ENCODE measurements around the gene PCSK1. TPM values are rescaled to one million over a fixed set of nuclear protein-coding genes. Genes with fewer than 3 reads are reported as not detected.

The PCSK1 gene
- total RNA-seq (10 to 100 TPM in 1 of 2 donors, 1 to 10 TPM in 1; 2.4 to 65.5 TPM), polyA plus RNA-seq (ENCODE audit: insufficient read length in 2 of 2) (1 to 10 TPM; 3.6 to 9.7 TPM)
- long read RNA-seq, donor 1, full-length matches to known transcripts: 3 of 3 reads
- long read RNA-seq, donor 1, partial matches to known transcripts: 0 of 3 reads
- long read RNA-seq, donor 1, other reads (novel, unspliced or antisense): 0 of 3 reads
- long read RNA-seq, donor 2: 0 reads
- long read RNA-seq, donor 3: 0 reads
- long read RNA-seq, donor 4: 0 reads

DNA sequence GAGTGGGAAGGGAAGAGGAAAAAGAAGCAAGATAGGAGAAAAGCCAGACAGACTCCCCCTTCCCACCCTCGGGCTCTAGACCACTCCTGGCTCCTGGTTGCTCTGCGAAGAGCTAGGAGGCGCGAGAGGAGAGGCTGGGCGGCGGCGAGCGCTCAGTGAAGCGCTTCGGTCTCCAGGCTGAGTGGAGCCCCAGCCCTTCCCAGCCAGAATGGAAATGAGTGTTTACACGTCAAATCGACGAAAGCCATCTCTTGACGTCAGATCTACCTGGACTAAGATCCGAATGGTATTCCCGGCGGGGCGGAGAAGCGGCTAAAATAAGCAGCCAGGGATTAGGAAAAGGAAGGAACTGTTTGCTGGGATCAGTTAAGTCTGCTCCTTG is at the start of gene PCSK1:
Gene PCSK1, minus strand, starts transcription at position 183 of the 382 bp plus-strand sequence. CDS start 206 bp downstream, outside the sequence.
- peak in 3 of 6 donors; percentile 11 to 88 (median 76) for DNase-seq (ENCODE audit: low read depth in 4 of 6, low spot score in 6 of 6)
- H3K4me3 ChIP-seq (ENCODE audit: low read depth, low read length): peak within 1 kb of the TSS; percentile 49
- peaks cover 25% of the 10 kb centered on the region for H3K4me1 ChIP-seq (ENCODE audit: control insufficient read depth, insufficient read depth, low read length)
- H3K27ac ChIP-seq (ENCODE audit: low read depth, low read length): no peak within 1 kb of the TSS
- 1% methylated on average over 19 of the region's 19 CpGs for WGBS (ENCODE audit: insufficient coverage)
- H3K27me3 ChIP-seq (ENCODE audit: control insufficient read depth, insufficient read depth, low read length): peaks cover 23% of the 10 kb centered on the region
- no peaks in the 10 kb centered on the region for H3K9me3 ChIP-seq (ENCODE audit: control insufficient read depth, insufficient read depth, low read length)
- H3K36me3 ChIP-seq (ENCODE audit: control insufficient read depth, insufficient read depth, low read length): no peaks in the 10 kb centered on the region

DNA sequence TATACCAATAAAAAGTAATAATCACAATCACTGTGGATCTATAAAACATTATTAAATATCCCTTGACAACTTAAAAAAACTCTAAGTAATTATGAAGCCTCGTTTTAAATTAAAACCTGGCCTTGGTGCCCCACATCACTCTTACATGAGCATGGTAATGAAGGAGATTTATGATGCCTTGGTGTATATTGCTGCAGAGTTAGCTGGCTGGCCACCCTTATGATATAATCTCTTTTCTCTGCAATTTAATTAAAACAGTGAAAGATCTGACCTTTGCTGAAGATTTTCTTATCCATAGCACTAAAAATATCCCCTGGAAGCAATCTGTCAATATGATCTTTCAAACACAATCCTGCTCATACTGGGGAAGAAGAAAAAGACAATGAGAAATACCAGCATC is 48.8 kb upstream of the PCSK1 start:
- Histone ChIP-seq H3K27me3 (ENCODE audit: control insufficient read depth, insufficient read depth, low read length) (no peaks in the 10 kb centered on the region), H3K9me3 (ENCODE audit: control insufficient read depth, insufficient read depth, low read length) (no peaks in the 10 kb centered on the region), H3K36me3 (ENCODE audit: control insufficient read depth, insufficient read depth, low read length) (no peaks in the 10 kb centered on the region), H3K27ac (ENCODE audit: low read depth, low read length) (no peak overlapping the region), H3K4me1 (ENCODE audit: control insufficient read depth, insufficient read depth, low read length) (no peaks in the 10 kb centered on the region), H3K4me3 (ENCODE audit: low read depth, low read length) (no peak overlapping the region)
- WGBS (ENCODE audit: insufficient coverage): no CpG with 5 or more reads among the region's 1 CpG
- peak in 1 of 6 donors; percentile 87 for DNase-seq (ENCODE audit: low read depth in 4 of 6, low spot score in 6 of 6)

DNA sequence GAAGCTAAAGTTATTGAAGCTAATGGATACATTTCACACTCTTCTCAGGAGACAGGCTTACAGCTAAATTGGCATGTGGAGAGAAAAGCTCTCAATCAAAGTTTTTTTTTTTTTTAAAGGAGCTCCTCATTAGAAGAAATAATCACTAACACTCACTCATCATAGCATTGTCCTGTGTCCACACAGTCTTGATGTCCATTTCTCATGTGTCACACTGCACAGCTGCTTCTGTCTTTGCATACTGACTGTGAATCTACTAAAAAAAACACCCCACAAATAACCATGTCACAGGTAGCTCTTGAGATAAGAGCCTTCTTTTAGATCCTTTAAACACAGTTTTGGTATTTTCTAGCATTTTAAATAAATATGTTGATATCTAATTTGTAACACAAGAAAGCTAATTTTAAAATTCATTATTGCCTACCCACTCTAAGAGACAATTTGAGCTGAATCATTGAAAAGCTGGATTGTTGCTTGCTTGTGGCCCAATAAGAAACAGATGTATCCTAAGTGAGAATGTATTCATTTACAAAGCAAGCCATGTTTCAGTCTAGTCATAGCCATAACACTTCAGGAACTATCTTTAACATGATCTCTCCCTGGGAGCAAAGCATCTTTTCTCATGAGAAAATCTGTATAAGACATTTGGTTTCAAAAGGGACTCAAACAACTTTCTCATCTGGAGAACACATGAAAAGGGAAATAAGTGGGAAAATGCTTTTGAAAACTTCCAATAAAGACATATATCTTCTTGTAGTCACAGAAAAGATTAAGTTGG is 48.1 kb upstream of the PCSK1 start:
- Histone ChIP-seq H3K4me1 (ENCODE audit: control insufficient read depth, insufficient read depth, low read length) (no peaks in the 10 kb centered on the region), H3K27ac (ENCODE audit: low read depth, low read length) (no peak overlapping the region), H3K9me3 (ENCODE audit: control insufficient read depth, insufficient read depth, low read length) (no peaks in the 10 kb centered on the region), H3K27me3 (ENCODE audit: control insufficient read depth, insufficient read depth, low read length) (no peaks in the 10 kb centered on the region), H3K4me3 (ENCODE audit: low read depth, low read length) (no peak overlapping the region), H3K36me3 (ENCODE audit: control insufficient read depth, insufficient read depth, low read length) (no peaks in the 10 kb centered on the region)
- DNase-seq (ENCODE audit: low read depth in 4 of 6, low spot score in 6 of 6): no peak

DNA sequence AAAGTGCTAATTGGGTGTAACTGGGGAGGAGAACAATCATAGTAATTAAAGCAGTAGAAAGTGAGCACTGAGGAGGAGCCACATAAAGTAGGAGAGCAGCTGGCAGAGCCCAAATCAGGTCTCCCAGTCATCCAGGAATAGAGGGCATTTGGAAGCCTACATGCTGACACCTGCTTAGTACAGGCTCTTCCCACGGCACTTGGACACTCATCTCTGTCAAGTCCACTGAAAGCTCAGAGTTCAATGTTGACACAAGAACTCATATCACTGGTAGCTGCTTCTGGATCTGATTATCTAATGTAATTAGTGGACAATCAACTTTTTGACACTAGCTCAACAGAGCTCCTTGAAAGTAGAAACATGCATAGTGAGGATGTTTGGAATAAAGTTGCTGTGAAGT is 45.9 kb upstream of the PCSK1 start:
- H3K27ac ChIP-seq (ENCODE audit: low read depth, low read length): no peak overlapping the region
- no peak for DNase-seq (ENCODE audit: low read depth in 4 of 6, low spot score in 6 of 6)
- no CpG with 5 or more reads among the region's 1 CpG for WGBS (ENCODE audit: insufficient coverage)
- H3K9me3 ChIP-seq (ENCODE audit: control insufficient read depth, insufficient read depth, low read length): no peaks in the 10 kb centered on the region
- H3K27me3 ChIP-seq (ENCODE audit: control insufficient read depth, insufficient read depth, low read length): no peaks in the 10 kb centered on the region
- no peak overlapping the region for H3K4me3 ChIP-seq (ENCODE audit: low read depth, low read length)
- H3K36me3 ChIP-seq (ENCODE audit: control insufficient read depth, insufficient read depth, low read length): no peaks in the 10 kb centered on the region
- H3K4me1 ChIP-seq (ENCODE audit: control insufficient read depth, insufficient read depth, low read length): no peaks in the 10 kb centered on the region

DNA sequence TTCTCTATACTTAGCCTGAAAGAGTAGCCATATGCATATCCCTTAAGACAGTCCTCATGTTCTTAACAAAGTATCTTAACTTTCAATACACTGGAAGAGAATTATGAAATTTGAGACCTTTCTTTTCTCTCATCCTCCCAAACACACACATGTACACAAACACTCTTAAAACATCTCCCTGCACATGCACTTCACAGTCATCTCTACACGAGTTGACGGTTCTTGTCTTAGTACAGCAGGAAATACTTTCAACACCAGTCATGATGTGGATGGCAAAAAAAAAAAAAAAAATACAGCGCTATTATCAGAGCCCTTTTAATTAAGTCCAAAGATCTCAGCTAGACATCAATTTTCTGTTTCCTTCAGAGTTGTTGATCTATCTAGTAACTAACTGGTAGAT is 43.6 kb upstream of the PCSK1 start:
- no peaks in the 10 kb centered on the region for H3K4me1 ChIP-seq (ENCODE audit: control insufficient read depth, insufficient read depth, low read length)
- no peaks in the 10 kb centered on the region for H3K27me3 ChIP-seq (ENCODE audit: control insufficient read depth, insufficient read depth, low read length)
- H3K27ac ChIP-seq (ENCODE audit: low read depth, low read length): no peak overlapping the region
- H3K9me3 ChIP-seq (ENCODE audit: control insufficient read depth, insufficient read depth, low read length): no peaks in the 10 kb centered on the region
- DNase-seq (ENCODE audit: low read depth in 4 of 6, low spot score in 6 of 6): no peak
- no peaks in the 10 kb centered on the region for H3K36me3 ChIP-seq (ENCODE audit: control insufficient read depth, insufficient read depth, low read length)
- H3K4me3 ChIP-seq (ENCODE audit: low read depth, low read length): no peak overlapping the region
- 95% methylated on average over 2 of the region's 3 CpGs for WGBS (ENCODE audit: insufficient coverage)

DNA sequence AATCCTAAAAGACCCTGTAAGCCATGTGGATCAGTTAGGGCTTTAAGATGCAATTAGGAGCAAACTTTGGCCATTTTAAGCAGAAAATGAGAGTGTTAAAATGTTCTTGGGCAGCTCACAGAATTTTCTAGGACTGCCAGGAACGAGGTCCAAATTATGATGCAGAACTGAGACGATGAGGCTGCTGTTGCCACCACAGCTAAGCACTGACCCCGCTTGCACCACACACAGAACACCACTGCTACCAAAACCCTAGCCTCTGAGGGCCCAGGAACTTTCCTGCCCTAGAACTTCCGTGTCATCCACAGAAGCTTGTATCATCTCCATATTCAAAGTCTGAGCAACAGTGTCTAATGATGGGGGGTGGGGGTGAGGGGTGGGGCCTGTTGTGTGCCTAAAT is 41.0 kb upstream of the PCSK1 start:
- H3K36me3 ChIP-seq (ENCODE audit: control insufficient read depth, insufficient read depth, low read length): no peaks in the 10 kb centered on the region
- no peak overlapping the region for H3K4me3 ChIP-seq (ENCODE audit: low read depth, low read length)
- H3K27me3 ChIP-seq (ENCODE audit: control insufficient read depth, insufficient read depth, low read length): no peaks in the 10 kb centered on the region
- WGBS (ENCODE audit: insufficient coverage): 96% methylated on average over 3 of the region's 4 CpGs
- no peak overlapping the region for H3K27ac ChIP-seq (ENCODE audit: low read depth, low read length)
- H3K4me1 ChIP-seq (ENCODE audit: control insufficient read depth, insufficient read depth, low read length): no peaks in the 10 kb centered on the region
- no peaks in the 10 kb centered on the region for H3K9me3 ChIP-seq (ENCODE audit: control insufficient read depth, insufficient read depth, low read length)
- DNase-seq (ENCODE audit: low read depth in 4 of 6, low spot score in 6 of 6): no peak

DNA sequence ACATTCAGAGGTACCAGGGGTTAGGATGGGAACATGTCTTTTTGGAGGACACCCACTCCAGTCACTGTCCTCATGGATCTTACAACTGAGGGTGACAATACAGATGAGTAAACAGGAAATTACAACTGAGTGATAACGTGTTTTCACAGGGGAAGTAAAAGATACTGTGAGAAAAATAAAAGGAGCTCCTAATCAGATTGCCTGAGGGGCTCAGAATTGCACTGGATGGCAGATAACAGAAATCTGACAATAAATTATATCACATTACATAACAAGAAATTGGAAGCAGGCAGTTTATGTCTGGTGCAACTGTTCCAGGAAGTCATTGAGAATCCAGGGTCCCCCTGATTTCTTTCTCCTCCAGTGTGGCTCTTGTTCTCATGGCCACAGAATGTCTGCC is 40.1 kb upstream of the PCSK1 start:
- no CpG with 5 or more reads among the region's 1 CpG for WGBS (ENCODE audit: insufficient coverage)
- Histone ChIP-seq H3K4me3 (ENCODE audit: low read depth, low read length) (no peak overlapping the region), H3K27me3 (ENCODE audit: control insufficient read depth, insufficient read depth, low read length) (no peaks in the 10 kb centered on the region), H3K36me3 (ENCODE audit: control insufficient read depth, insufficient read depth, low read length) (no peaks in the 10 kb centered on the region), H3K4me1 (ENCODE audit: control insufficient read depth, insufficient read depth, low read length) (no peaks in the 10 kb centered on the region), H3K9me3 (ENCODE audit: control insufficient read depth, insufficient read depth, low read length) (no peaks in the 10 kb centered on the region), H3K27ac (ENCODE audit: low read depth, low read length) (no peak overlapping the region)
- DNase-seq (ENCODE audit: low read depth in 4 of 6, low spot score in 6 of 6): no peak

DNA sequence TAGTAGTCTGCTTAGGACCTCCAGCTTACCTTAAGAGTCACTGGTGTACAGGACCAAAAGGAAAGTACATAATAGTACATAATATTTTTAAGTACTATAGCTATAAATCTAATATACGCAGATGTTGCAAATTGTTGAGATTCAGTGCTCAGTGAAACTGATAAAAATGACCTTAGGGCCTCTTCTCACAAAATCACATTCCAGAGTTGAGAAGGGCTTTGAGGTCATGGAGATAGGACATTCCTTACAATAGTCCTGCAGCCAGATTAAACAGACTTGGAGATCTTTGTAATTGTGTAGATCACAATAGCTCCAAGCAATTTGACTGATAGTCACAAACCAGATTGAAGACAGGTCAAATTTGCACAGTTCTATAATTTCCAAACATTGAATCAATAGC is 37.7 kb upstream of the PCSK1 start:
- no CpG with 5 or more reads among the region's 1 CpG for WGBS (ENCODE audit: insufficient coverage)
- Histone ChIP-seq H3K4me1 (ENCODE audit: control insufficient read depth, insufficient read depth, low read length) (no peaks in the 10 kb centered on the region), H3K27me3 (ENCODE audit: control insufficient read depth, insufficient read depth, low read length) (no peaks in the 10 kb centered on the region), H3K4me3 (ENCODE audit: low read depth, low read length) (no peak overlapping the region), H3K27ac (ENCODE audit: low read depth, low read length) (no peak overlapping the region), H3K36me3 (ENCODE audit: control insufficient read depth, insufficient read depth, low read length) (no peaks in the 10 kb centered on the region), H3K9me3 (ENCODE audit: control insufficient read depth, insufficient read depth, low read length) (no peaks in the 10 kb centered on the region)
- DNase-seq (ENCODE audit: low read depth in 4 of 6, low spot score in 6 of 6): no peak

DNA sequence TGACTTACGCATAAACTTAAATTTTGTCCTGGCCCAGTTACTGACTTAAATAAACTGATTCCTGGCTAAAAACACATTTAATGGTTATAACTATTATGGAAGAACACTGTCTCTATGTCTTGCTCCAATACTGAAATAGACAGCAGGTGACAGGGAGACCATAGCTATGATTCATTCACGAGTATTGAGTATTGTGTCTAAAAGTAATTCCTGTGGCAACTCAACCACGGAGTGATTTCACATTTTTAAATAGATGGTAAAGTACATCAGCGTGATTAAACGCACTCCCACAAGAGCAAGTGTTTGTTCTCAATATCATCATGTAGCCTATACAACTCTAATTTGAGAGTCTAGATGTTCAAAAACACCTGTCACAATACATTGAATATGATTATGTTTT is 35.9 kb upstream of the PCSK1 start:
- no peak overlapping the region for H3K27ac ChIP-seq (ENCODE audit: low read depth, low read length)
- H3K9me3 ChIP-seq (ENCODE audit: control insufficient read depth, insufficient read depth, low read length): no peaks in the 10 kb centered on the region
- no peaks in the 10 kb centered on the region for H3K36me3 ChIP-seq (ENCODE audit: control insufficient read depth, insufficient read depth, low read length)
- DNase-seq (ENCODE audit: low read depth in 4 of 6, low spot score in 6 of 6): no peak
- no peaks in the 10 kb centered on the region for H3K4me1 ChIP-seq (ENCODE audit: control insufficient read depth, insufficient read depth, low read length)
- no CpG with 5 or more reads among the region's 5 CpGs for WGBS (ENCODE audit: insufficient coverage)
- no peak overlapping the region for H3K4me3 ChIP-seq (ENCODE audit: low read depth, low read length)
- H3K27me3 ChIP-seq (ENCODE audit: control insufficient read depth, insufficient read depth, low read length): no peaks in the 10 kb centered on the region

DNA sequence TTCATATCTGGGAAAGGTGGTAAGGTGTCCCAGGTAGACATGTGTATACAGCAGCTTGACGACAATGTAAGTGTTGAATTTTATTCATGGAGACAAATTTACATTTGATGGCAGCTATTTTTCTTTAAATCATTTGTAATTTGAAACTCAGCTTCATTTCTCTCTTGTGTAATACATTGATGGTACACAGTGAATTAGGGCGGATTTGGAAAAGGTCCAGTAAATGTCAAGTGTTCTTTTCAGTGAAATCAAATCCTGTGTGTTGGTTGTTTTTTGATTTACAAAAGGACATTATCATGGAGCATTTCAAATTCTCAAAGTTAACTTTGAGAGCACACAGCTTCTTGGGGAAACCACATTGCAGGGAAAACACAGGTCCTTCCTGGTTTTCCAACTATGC is 30.0 kb upstream of the PCSK1 start:
- no peaks in the 10 kb centered on the region for H3K36me3 ChIP-seq (ENCODE audit: control insufficient read depth, insufficient read depth, low read length)
- H3K4me1 ChIP-seq (ENCODE audit: control insufficient read depth, insufficient read depth, low read length): no peaks in the 10 kb centered on the region
- no peak overlapping the region for H3K4me3 ChIP-seq (ENCODE audit: low read depth, low read length)
- no peak overlapping the region for H3K27ac ChIP-seq (ENCODE audit: low read depth, low read length)
- DNase-seq (ENCODE audit: low read depth in 4 of 6, low spot score in 6 of 6): no peak
- no peaks in the 10 kb centered on the region for H3K9me3 ChIP-seq (ENCODE audit: control insufficient read depth, insufficient read depth, low read length)
- WGBS (ENCODE audit: insufficient coverage): no CpG with 5 or more reads among the region's 2 CpGs
- H3K27me3 ChIP-seq (ENCODE audit: control insufficient read depth, insufficient read depth, low read length): no peaks in the 10 kb centered on the region

All from spinal cord (tissue), 10 donors.